Gastroesophageal sphincter (tissue), 3 donors: ENCODE data around the gene HOXB2.

ENCODE experiments used
- CTCF ChIP-seq, 4 experiments: fragments of 200-600 bp in 2 of 4; fragments of 450-650 bp in 2 of 4; sonication (generic) in 1 of 4; IDR thresholded peaks; one replicate each; pipeline ENCODE4 v1.5.1; 2017 to 2019; ENCODE audit warnings: antibody characterized with exemption in 4 of 4, mild to moderate bottlenecking in 2 of 4, moderate library complexity in 2 of 4
- EP300 ChIP-seq: sonication (generic); formaldehyde crosslinking; IDR thresholded peaks from one replicate; pipeline ENCODE4 v1.6.1; 2017; ENCODE audit warnings: antibody characterized with exemption, mild to moderate bottlenecking

GRCh38 chr17:48514477-48514876 lies 30.4 kb downstream of the HOXB2 start:
- no peak for TF ChIP-seq EP300
- TF ChIP-seq CTCF (IDR thresholded peaks at IDR 0.05) = no peak
